HPDE6-E6E7 (cell line): Measurements from ENCODE around the gene TNIP2.
"Not testable (repeated sequence)": the region's sequence is repeated elsewhere in the genome, so short reads cannot be mapped to it uniquely, and the experiment has no call there.

Experiments used
- DNase-seq: peaks from one replicate; pipeline ENCODE4 v3.0.0; 2011; ENCODE audit warnings: missing footprints; ENCODE audit errors: extremely low spot score

TNIP2 gene

GRCh38 chr4:2771264-2771663, 15.1 kb upstream of the TNIP2 start:
- no peak for DNase-seq

- no peak for DNase-seq
These were observed 12.8 kb upstream of the TNIP2 start for GRCh38 chr4:2768921-2769336.

- no peak for DNase-seq
These were observed 12.0 kb upstream of the TNIP2 start for GRCh38 chr4:2768124-2768523.

- no peak for DNase-seq
These were observed 11.6 kb upstream of the TNIP2 start for GRCh38 chr4:2767705-2768074.

GRCh38 chr4:2767046-2767704, 11.0 kb upstream of the TNIP2 start:
- DNase-seq: no peak

- DNase-seq: no peak
These were observed 9.8 kb upstream of the TNIP2 start for GRCh38 chr4:2765832-2766526.

GRCh38 chr4:2763511-2763967, 7.4 kb upstream of the TNIP2 start:
- DNase-seq: no peak

GRCh38 chr4:2762486-2763370, 6.6 kb upstream of the TNIP2 start:
- DNase-seq: not testable (repeated sequence)

- DNase-seq: no peak
These were observed 5.9 kb upstream of the TNIP2 start for GRCh38 chr4:2762048-2762447.

GRCh38 chr4:2761035-2761923, 5.1 kb upstream of the TNIP2 start:
- DNase-seq: no peak

- no peak for DNase-seq
These were observed 1.3 kb upstream of the TNIP2 start for GRCh38 chr4:2757426-2757825.

- no peak for DNase-seq
These were observed 685 bp upstream of the TNIP2 start for GRCh38 chr4:2756691-2757350.

- DNase-seq: no peak
These were observed 1.0 kb downstream of the TNIP2 start for GRCh38 chr4:2754848-2755819.

GRCh38 chr4:2753436-2753835, 2.7 kb downstream of the TNIP2 start:
- DNase-seq: no peak

GRCh38 chr4:2750719-2751605, 5.2 kb downstream of the TNIP2 start:
- no peak for DNase-seq

- no peak for DNase-seq
These were observed 9.0 kb downstream of the TNIP2 start for GRCh38 chr4:2746891-2747695.

- peak; percentile 61 for DNase-seq
These were observed 9.9 kb downstream of the TNIP2 start for GRCh38 chr4:2745981-2746806.
